Skeletal muscle tissue (tissue), 4 donors: ENCODE results near the gene BEND7. TPM values are rescaled to one million over a fixed set of nuclear protein-coding genes. Genes with fewer than 3 reads are reported as not detected.
A peak's percentile ranks its signal among the peaks of the same experiment; 100 is the strongest.
"Not testable (repeated sequence)": the region's sequence is repeated elsewhere in the genome, so short reads cannot be mapped to it uniquely, and the experiment has no call there.

Source experiments
- H3K27ac ChIP-seq: one replicate; pipeline ENCODE4 v1.7.0; 2013; ENCODE audit warnings: mild to moderate bottlenecking, low read depth, low read length, inconsistent platforms
- H3K27me3 ChIP-seq, 3 donors: one replicate each; pipeline ENCODE4 v1.7.0; 2013; ENCODE audit warnings: low read length in 3 of 3; ENCODE audit not compliant: control insufficient read depth in 3 of 3, insufficient read depth in 3 of 3
- H3K36me3 ChIP-seq, 3 donors: one replicate each; pipeline ENCODE4 v1.7.0; 2013; ENCODE audit warnings: low read length in 3 of 3; ENCODE audit not compliant: control insufficient read depth in 3 of 3, insufficient read depth in 3 of 3
- H3K4me1 ChIP-seq, 3 donors: one replicate each; pipeline ENCODE4 v1.7.0; 2013; ENCODE audit warnings: low read length in 3 of 3, mild to moderate bottlenecking in 3 of 3; ENCODE audit not compliant: control insufficient read depth in 3 of 3, insufficient read depth in 3 of 3
- H3K4me3 ChIP-seq, 3 donors: one replicate each; pipeline ENCODE4 v1.7.0; 2013; ENCODE audit warnings: low read length in 3 of 3
- H3K9ac ChIP-seq, 3 donors: one replicate each; pipeline ENCODE4 v1.7.0; 2013; ENCODE audit warnings: low read length in 3 of 3, mild to moderate bottlenecking in 3 of 3, moderate library complexity in 2 of 3, low read depth in 1 of 3
- H3K9me3 ChIP-seq, 3 donors: one replicate each; pipeline ENCODE4 v1.7.0; 2013; ENCODE audit warnings: low read length in 3 of 3; ENCODE audit not compliant: control insufficient read depth in 3 of 3
- total RNA-seq: library from RNA; depleted of rRNA; stranded (reverse); fragments of >200 nt; gene quantifications from one replicate; pipeline ENCODE4 v1.2.3, GENCODE V29; 2014
- donor health status: Osteomylitis.

Gene BEND7
- total RNA-seq, 1 donor from 2014 or later: 6.8 TPM

GRCh38 chr10:13440185-13441061 lies 88.4 kb downstream of the BEND7 start:
- Histone ChIP-seq H3K9ac (peak overlapping the region in 2 of 3 donors; percentile 3 to 64), H3K4me3 (peak overlapping the region; percentile 12 to 45 (median 45)), H3K27ac (no peak overlapping the region), H3K36me3 (no peaks in the 10 kb centered on the region), H3K27me3 (peaks cover 28 to 30% (median 30%) of the 10 kb centered on the region in 3 donors), H3K9me3 (no peaks in the 10 kb centered on the region), H3K4me1 (peaks cover 11 to 15% (median 13%) of the 10 kb centered on the region in 3 donors)

- Histone ChIP-seq H3K27ac (no peak overlapping the region), H3K9me3 (no peaks in the 10 kb centered on the region), H3K36me3 (no peaks in the 10 kb centered on the region), H3K4me1 (peaks cover 11 to 15% (median 13%) of the 10 kb centered on the region in 3 donors), H3K27me3 (peaks cover 28 to 30% (median 30%) of the 10 kb centered on the region in 3 donors), H3K4me3 (peak overlapping the region; percentile 12 to 45 (median 45)), H3K9ac (peak overlapping the region in 1 of 3 donors; percentile 29)
These were observed 89.3 kb downstream of the BEND7 start for GRCh38 chr10:13439313-13440184.

- Histone ChIP-seq H3K9ac (no peak overlapping the region), H3K4me1 (peaks cover 11 to 15% (median 13%) of the 10 kb centered on the region in 3 donors), H3K36me3 (no peaks in the 10 kb centered on the region), H3K4me3 (no peak overlapping the region), H3K9me3 (no peaks in the 10 kb centered on the region), H3K27me3 (peaks cover 26 to 30% (median 29%) of the 10 kb centered on the region in 3 donors), H3K27ac (no peak overlapping the region)
These were observed 91.7 kb downstream of the BEND7 start for GRCh38 chr10:13437026-13437555.

- H3K36me3 ChIP-seq, H3K27ac ChIP-seq, H3K9ac ChIP-seq, H3K4me3 ChIP-seq, H3K4me1 ChIP-seq, H3K9me3 ChIP-seq: not testable (repeated sequence)
- peaks cover 0 to 13% (median 0%) of the 10 kb centered on the region in 3 donors for H3K27me3 ChIP-seq
These were observed 100.9 kb downstream of the BEND7 start for GRCh38 chr10:13427943-13428342.

GRCh38 chr10:13425397-13425796 lies 103.4 kb downstream of the BEND7 start:
- Histone ChIP-seq H3K36me3 (no peaks in the 10 kb centered on the region), H3K9me3 (peaks cover 0 to 2% (median 0%) of the 10 kb centered on the region in 3 donors), H3K27ac (no peak overlapping the region), H3K27me3 (peaks cover 0 to 8% (median 0%) of the 10 kb centered on the region in 3 donors), H3K4me3 (no peak overlapping the region), H3K4me1 (no peaks in the 10 kb centered on the region), H3K9ac (no peak overlapping the region)

GRCh38 chr10:13422800-13423199 lies 106.0 kb downstream of the BEND7 start:
- no peaks in the 10 kb centered on the region for H3K36me3 ChIP-seq
- peaks cover 0 to under 1% (median 0%) of the 10 kb centered on the region in 3 donors for H3K9me3 ChIP-seq
- H3K4me1 ChIP-seq: no peaks in the 10 kb centered on the region
- H3K9ac ChIP-seq: no peak overlapping the region
- H3K4me3 ChIP-seq: no peak overlapping the region
- H3K27ac ChIP-seq: no peak overlapping the region
- H3K27me3 ChIP-seq: peaks cover 0 to 8% (median 0%) of the 10 kb centered on the region in 3 donors

GRCh38 chr10:13421382-13421917 lies 107.4 kb downstream of the BEND7 start:
- Histone ChIP-seq H3K36me3 (no peaks in the 10 kb centered on the region), H3K9ac (no peak overlapping the region), H3K9me3 (no peaks in the 10 kb centered on the region), H3K27me3 (peaks cover 0 to 6% (median 0%) of the 10 kb centered on the region in 3 donors), H3K4me1 (no peaks in the 10 kb centered on the region), H3K4me3 (no peak overlapping the region), H3K27ac (no peak overlapping the region)

GRCh38 chr10:13420532-13421307 lies 108.1 kb downstream of the BEND7 start:
- no peak overlapping the region for H3K4me3 ChIP-seq
- no peaks in the 10 kb centered on the region for H3K4me1 ChIP-seq
- peaks cover 0 to 3% (median 0%) of the 10 kb centered on the region in 3 donors for H3K9me3 ChIP-seq
- H3K9ac ChIP-seq: no peak overlapping the region
- H3K27ac ChIP-seq: no peak overlapping the region
- H3K36me3 ChIP-seq: no peaks in the 10 kb centered on the region
- peaks cover 0 to 8% (median 0%) of the 10 kb centered on the region in 3 donors for H3K27me3 ChIP-seq
